HG03175 (cell line): Measurements from ENCODE around the gene AKAP7.
"Not testable (repeated sequence)": the region's sequence is repeated elsewhere in the genome, so short reads cannot be mapped to it uniquely, and the experiment has no call there.

Experiments
- ATAC-seq: cut with Tn5 transposase; IDR thresholded peaks from one replicate; pipeline ENCODE4 v1.9.1; 2021; ENCODE audit warnings: mild to moderate bottlenecking, moderate library complexity; ENCODE audit not compliant: unreplicated experiment

Gene AKAP7

DNA sequence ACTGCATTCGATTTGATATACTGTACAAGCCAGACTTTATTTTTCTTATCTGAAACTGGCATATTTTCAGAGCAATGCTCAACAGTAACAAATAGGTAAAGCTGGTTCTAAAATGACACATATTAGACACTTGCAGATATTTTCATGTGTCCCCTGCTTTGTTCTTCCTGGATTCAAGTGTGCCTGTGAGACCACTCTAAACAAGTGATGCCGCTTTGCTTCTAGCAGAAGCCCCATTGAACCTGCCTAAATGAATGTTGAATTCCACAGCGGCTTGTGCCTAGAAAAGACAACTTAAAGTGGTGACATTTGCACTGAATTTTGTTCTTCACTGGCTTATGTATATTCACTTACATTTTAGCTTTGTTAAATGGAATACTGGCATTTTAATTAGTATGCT, 115.7 kb downstream of the AKAP7 start:
- no peak for ATAC-seq

DNA sequence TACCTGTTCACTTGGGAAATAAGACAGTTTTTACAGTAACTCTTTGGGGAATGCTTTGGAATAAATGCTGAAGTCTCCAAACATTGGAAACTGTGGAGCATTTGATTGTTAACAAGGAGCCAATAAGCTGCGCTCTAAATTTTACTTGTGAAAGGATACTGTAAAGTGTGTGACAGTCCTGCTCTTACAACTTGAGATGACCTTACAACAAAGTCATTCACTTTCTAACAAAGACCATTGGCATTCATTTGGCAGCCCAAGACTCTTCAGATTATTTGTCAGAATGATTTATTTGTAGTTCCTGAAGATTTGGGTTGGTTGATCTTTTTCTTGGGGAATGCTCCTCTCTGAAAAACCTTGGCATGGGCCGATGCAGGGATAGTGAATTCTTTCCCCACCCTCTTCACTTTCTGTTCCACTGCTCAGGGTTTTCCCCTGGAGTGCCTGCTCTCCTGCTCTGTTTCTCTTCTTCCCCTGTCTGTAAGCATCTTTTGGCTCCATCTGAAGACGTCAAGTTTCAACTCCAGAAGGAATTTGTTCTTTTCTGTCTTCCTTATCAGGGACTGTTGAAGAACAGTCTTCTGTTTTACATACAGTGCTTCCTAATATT, 116.4 kb downstream of the AKAP7 start:
- ATAC-seq, result no peak

DNA sequence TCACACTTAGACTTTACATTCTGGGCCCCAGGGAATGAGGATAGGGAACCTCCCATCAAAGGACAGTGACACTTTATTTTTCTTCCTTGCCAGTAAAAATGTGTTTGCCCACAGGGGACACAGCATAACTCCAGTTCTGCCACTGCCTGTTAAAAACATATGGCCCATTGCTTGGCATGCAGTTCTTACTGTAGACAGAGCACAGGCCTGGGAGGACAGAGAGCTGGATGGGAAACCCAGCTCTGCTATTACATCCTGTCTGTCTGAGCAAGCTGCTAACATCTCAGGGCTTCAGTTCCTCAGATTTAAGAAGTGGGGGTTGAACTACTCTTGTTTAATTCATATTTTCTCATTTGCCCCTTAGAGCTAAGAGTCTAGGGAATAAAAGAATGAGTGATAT, 120.2 kb downstream of the AKAP7 start:
- ATAC-seq, result no peak

DNA sequence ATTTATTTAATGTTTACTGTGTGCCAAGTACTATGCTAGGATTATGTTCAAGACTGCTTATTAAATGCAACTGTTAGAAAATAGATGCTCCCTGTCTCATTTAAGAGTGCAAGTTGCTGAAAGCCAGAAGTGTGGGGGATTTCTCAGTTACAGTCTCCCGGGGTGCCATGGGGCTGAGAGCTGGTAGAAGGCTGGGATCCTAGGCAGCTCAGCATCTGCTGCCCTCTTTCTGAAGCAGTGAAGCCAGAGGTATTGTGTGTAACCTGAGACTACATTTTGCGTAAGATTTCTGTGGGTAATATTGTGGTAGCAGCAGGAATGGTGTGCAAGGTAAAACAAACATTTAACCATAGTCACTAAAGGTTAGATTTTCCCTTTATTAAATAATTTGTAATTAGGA, 120.6 kb downstream of the AKAP7 start:
- no peak for ATAC-seq

DNA sequence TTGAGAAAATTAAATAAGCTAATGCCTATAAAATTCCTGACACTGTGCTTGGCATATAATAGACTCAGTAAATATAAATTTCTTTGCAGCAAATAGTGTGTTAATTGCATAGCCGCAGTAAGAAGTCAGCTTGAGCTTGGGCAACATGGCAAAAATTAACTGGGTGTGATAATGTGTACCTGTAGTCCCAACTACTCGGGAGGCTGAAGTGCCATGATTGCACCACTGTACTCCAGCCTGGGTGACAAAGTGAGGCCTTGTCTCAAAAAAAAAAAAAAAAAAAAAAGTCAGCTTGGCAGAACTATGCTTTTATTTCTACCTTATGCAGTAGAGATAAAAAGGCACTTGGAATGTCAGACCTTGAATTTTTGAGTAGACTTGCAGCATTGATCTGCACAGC, 121.8 kb downstream of the AKAP7 start:
- no peak for ATAC-seq

DNA sequence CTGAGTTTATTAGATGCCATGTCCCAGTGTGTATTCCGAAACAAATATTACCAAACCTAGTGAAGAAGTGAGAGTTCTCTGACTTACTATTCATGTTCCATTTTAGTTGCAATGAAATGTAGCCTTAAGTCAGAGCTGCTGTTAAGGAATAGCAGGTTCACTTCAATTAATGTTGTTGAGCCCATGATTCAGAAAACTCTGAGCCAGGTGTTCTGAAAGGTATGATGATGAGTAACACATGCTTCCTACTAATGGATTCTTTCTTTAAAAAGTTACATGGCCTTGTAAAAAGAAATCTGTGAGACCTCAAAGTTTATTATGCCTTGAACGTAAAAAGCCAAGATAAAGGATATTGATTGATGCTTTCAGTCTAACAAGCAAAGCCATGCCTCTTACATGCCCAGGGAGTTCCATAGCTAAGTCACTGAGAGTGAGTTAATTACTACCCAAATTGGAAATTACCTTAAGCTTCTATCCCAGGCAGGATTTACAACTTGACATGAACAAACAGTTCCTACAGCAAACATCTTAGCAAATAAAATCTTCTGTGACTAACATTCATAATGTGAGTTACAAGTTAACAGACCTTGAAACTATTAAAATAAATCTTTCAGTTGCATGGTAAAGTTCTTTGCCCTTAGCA, 122.9 kb downstream of the AKAP7 start:
- ATAC-seq, result no peak

DNA sequence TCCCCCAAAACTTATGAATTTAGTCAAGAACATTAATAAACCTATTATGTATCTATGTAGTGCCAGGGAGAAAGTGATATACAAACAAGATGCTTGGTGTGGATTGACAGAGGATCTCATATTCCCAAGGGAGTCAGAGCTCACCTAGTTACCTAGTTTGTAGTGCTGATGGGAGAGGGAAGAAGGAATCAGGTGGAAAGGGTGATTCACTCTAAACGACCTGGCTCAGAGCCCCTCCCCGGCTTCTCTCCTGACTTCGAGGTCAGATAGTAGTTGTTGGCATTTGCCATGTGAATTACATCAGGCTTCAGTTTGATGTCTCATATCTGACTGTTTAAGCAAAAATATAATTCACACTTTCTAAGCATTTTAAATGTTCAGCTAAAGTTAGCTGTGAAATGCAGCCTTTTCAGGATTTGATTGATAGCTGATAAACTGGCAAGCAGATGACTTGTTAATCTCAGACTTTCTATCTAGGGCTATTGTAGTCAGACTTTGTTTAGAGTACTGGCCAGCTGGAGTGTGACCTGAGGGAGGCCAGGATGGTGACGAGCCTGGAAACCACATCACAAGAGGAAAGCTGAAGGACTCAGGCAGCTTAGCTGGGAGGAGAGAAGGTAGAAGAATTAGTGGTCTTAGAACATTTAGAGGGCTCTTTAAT, 123.7 kb downstream of the AKAP7 start:
- no peak for ATAC-seq

DNA sequence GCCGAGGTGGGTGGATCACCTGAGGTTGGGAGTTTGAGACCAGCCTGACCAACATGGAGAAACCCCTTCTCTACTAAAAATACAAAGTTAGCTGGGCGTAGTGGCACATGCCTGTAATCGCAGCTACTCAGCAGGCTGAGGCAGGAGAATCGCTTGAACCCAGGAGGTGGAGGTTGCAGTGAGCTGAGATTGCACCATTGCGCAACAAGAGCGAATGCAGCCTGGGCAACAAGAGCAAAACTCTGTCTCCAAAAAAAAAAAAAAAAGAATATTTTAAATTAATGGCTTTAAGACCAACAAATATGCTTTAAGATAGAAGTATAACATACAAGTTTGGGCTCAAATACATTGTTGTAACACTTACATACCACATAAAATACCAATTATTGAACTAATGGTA, 125.7 kb downstream of the AKAP7 start:
- not testable (repeated sequence) for ATAC-seq

DNA sequence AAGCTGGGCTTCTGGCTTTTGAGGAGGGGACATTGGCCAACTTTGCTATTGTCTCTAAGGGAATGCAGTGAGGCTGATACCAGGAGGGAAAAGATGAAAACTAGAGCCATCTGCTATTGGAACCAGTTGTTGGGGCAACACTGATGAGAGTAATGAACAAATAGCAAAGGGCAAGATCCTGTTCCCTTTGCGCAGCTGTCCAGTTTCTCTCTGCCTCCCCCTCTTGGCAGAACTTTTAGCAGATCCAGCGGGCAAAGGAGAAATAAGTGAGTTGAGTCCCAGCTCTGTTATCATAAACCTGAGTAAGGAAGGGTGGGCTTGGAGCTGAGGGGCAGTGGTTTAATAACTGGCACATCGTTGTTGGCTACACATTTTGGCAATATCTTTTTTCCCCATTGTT, 126.8 kb downstream of the AKAP7 start:
- ATAC-seq, result no peak

DNA sequence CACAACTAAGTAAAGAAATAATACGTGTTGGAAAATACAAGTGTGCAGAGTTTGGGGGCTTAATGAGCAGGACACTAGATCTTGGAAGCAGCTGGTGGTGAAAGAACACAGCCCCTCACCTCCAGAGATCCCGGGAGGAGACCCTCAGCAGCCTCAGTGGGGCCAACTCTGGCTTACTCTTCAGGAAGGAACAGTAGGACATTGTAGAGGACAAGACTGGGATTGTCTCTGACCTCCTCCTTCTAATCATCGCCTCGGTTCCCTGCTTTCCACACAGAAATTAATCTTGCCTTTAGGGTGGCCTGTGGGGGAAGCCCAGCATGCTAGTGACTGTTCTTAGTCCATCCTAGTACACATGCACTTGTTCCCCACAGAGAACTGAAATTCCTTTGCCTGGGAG, 130.7 kb downstream of the AKAP7 start:
- ATAC-seq, result no peak

DNA sequence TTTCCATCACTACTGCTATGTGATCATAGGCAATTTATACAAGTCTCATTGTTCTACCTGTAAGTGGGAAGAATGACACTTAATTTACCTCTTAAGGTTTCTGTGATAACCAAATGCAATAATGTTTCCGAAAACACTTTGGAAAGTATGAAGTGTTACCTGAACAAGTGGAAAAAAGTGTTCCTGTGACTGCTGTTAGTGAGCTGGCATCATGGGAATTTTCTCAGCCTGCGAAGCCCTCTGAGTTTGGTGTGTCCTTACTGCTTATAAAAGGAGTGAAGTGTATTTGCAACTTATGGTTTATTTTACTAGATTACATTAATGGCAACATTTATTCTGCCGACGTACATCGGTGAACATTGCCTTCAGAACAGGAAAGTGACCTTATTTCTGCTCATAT, 133.0 kb downstream of the AKAP7 start:
- no peak for ATAC-seq

DNA sequence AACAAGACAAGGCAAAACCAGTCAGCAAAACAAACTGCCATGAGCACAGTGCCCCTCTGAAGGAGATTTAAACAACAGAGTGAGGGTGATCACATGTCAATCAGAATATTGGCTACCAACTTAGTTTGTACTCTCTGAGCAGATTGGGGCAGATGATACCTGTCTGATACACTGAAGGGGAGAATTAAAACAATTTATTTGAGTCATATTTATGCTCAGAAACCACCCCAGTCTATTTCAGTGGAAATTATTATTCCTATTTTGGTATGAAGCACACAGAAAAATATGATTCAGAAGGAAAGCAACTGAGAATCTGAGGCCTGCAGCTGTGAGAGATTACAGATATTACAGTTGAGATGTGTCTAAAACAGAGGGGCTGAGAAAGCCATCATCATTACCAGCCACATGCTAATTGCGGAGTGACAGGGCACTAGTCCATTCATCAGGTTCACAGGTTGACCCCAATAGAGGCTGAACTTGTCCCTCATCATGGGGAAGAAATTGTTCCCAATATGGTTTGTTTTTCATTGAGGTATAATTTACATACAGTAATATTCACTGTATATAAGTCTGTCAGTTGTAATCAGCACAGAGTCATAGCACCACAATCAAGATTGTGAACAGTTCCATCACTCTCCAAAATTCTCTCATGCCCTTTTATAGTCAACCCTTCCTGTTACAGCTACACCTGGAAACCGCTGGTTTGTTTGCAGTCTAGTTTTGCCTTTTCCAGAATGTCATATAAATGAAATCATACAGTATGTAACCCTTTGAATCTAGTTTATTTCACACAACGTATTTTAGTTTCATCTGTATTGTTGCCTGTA, 134.5 kb downstream of the AKAP7 start:
- no peak for ATAC-seq

DNA sequence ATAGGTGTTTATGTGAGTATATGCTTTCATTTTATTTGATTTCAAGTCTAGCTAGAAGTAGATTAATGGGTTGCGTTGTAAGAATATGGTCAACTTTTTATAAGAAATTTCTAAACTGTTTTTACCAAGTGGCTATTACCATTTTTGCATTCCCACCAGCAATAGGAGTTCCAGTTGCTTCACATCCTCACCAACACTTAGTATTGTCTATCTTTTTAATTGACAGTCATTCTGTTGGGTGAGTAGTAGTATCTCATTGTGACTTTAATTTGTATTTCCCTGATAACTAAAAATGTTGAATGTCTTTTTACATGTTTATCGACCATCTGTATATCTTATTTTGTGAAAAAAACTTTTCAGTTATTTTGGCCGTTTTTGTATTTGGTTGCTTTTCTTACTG, 135.3 kb downstream of the AKAP7 start:
- no peak for ATAC-seq

DNA sequence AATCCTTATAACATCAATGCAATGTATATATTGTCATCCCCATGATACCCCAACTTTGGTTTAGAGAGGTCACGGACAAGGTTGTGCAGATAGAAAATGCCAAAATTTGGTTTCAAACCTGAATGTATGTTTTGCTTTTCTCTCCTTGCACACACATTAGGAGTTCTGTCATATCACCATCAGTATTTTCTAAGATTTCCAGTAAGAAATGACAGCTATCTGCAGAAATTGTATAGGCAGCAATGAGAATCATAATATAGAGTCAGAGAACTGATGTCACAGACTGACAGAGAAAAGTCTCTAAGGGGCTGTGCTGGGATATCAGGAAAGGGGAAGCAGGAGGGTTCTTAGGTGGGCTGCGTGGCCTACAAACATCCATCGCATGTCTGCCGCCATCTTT, 140.0 kb downstream of the AKAP7 start:
- no peak for ATAC-seq

DNA sequence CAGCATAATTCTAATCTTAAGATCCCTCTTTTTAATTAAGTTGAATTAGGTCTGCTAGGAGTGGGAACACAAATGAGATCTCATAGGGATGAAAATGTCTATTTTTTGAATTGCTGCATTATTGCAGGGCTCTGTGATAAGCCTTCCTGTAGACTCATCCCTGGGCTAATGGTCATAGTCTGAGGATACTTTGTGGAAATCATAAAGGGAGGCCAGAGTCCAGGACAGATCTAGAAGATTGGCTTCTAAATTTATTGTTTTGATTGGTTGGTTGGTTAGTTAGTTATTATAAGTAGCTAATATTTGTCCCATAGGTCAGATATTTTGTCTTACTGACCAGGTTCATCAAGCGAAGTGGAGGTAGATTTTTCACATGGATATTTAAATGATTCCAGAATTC, 142.3 kb downstream of the AKAP7 start:
- no peak for ATAC-seq

DNA sequence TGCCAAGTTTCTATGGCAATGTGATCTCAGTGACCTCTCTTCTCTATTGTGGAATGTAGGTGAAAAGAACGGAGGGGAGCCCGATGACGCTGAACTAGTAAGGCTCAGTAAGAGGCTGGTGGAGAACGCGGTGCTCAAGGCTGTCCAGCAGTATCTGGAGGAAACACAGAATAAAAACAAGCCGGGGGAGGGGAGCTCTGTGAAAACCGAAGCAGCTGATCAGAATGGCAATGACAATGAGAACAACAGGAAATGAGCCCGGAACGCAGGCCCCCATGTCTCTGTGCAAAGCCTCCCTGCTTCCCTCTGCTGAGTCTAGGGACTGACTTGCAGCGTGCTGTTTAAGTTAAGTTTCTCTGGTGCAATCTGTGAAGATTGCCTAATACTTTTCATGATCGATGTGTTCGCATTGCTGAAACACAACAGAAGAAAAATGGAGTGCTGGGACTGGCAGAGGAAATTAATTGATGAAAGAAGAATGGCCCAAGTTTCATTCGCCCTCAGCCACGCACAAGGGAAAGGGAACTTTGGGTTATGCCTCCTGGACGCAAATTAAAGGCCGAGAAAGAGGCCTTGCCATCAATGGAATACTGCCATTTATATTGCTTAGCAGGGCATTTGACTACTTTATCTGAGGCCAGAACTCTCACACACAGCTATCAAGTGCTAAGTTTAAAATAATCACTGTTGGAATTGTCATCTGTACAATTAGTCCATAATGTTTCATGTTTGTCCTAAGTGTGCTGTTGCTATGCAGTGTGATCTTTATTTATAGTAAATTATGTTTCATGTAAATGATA, 146.4 kb downstream of the AKAP7 start:
- no peak for ATAC-seq

DNA sequence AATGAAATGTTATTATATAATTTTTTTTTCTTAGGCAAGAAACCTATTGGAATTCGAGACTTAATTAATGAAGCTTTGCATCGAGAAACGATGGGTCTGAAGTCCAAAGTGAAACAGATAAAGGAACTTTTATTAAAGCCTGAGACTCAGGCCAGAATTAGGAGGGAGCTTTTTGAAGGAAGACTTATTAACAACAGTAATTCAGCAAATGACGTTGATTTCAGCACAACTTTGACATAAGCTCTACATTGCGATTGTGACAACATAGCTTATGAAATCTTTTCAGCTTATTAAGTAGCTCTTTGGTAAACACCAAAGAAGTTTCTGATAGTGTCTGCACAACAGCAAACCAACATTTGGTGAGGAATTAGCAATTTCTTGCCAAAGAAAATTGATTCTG, 147.1 kb downstream of the AKAP7 start:
- no peak for ATAC-seq

DNA sequence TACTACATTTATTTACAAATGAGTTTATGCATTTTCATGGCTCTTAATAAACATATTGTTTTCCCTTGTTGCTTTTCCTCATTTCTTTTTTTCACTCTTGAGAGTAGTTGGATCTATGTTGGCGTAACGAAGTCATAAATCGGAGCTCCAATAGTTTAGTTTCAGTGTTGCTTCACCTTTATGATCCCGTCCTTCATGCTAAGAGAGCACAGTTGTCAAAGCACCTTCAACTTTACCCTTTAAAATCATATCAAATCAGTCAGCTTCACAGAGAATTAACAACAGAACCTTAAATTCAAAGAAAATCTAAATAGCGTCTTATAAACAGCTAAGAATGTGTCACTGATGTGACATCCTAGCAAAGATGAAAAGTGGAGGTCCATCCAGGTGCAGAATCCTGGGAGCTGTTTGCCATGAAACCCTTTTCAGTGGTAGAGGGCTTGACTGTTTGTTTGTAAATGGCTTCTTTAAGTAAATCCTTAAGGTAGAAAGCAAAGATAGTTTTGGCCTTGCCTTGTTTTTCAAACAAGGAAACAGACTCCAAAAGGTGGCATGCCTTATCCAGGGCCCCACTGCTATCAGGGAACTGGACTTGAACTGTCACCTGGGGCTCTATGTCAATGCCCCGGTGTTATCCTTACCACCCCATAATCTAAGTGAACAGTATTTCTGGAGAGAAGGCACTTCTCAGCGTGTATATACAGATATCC, 148.4 kb downstream of the AKAP7 start:
- ATAC-seq, result no peak

DNA sequence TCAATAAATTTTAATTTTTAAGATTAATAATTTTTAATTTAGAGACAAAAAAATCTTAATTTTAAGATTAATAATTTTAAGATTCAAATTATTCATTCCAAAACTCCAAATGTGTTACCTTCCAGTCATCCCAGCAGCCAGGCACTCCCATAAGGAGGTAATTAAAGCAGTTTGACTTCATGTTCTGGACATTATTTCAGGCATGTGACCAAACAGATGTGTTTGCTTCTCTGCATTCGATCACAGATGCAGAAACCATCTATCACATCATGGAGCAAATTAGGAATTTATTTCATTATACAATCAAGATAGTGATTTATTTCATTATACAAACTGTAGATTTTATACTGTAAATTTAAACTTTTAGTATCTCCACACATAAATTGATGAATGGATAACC, 150.3 kb downstream of the AKAP7 start:
- no peak for ATAC-seq

DNA sequence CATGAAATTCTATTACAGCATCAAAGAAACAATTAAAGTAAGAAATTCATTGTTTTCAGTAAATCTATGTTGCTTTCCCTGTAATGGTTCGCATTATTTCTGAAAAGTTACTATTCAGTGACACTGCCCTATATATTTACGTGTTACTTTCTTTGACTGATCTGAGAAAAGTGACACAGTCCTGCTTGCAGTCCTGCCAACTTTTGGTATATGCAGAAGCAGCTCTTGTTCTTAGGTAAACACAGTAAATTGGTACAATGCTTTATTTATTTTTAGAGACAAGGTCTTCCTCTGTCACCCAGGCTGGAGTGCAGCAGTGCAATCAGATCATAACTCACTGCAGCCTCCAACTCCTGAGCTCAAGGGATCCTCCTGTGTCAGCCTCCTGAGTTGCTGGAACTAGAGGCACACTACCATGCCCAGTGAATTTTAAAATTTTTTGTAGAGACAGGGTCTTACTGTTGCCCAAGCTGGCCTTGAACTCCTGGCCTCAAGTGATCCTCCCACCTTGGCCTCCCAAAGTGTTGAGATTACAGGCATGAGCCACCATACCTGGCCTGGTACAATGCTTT, 151.3 kb downstream of the AKAP7 start:
- no peak for ATAC-seq
